SK-N-DZ (cell line): Measurements from ENCODE around the gene GNGT1.

ENCODE experiments used
- DNase-seq: peaks from one replicate; pipeline ENCODE4 v3.0.0-alpha.2; 2015; ENCODE audit warnings: low spot score
- small RNA-seq, 2 experiments: library from RNA; depleted of rRNA; stranded (forward); fragments of <200 nt; gene quantifications; one replicate each; pipeline ENCODE3, GENCODE V24; 2014

GNGT1 gene

DNA sequence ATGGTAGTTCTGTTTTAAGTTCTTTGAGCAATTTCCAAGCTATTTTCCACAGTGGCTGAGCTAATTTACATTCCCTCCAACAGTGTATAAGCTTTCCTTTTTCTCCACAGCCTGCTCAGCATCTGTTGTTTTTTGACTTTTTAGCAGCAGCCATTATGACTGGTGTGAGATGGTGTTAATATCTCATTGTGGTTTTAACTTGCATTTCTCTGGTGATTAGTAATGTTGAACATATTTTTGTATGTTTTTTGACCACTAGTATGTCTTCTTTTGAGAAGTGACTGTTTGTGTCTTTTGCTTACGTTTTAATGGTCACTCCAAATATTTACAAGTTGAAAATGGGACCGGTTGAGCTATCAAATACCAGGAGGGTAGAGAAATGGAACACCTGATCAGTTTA, 35.6 kb downstream of the GNGT1 start:
- no peak for DNase-seq

DNA sequence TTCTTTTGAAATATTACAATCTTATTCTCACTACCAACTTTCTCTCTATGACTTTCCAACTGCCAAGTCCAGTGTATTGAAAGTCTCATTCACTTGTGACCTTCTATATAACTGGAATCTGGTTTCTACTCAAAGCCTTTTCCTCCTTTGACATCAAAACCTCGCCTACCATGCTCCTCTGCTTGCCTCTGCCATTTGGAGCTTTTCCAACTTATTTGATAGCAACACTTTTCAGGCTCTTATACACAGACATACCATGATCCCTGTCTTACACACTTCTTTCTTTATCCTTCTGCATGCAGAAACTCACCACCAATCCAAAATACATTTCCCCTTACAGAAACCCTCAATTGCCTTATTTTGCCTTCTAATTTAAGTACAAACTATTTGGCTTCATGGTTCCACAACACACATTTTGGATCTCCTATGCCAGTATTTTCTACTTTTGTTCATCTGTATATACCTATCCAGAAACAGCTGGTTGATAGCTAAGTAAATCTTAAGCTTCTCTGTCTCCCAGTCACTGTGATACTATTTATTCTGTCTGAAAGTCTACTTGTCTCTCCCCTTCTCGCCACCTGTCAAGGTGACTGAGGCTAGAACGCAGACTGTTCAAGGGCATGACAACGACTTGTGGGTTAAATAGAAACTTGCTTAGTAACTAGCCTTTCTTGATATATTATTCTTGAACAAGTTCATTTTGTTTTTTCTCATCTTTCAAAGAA, 37.6 kb downstream of the GNGT1 start:
- no peak for DNase-seq

DNA sequence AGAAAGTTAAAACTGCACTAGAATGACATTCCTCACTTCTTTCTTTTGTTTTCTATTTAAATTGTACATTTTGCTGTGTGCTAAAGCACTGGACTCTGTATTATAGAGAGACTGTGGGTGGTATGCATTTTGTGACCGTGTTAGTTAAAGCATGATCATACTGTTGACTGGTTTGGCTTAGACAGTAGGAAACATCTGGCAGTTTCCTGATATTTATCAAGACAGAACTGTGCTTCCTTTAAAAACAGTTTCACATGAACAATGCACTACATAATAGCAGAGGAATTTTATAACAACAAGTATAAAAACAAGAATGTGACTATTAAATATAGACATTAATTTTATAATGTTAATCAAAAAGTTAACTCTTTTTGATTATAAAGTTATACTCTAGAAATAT, 38.3 kb downstream of the GNGT1 start:
- no peak for DNase-seq

GRCh38 chr7:93945083-93945482, 38.7 kb downstream of the GNGT1 start:
- DNase-seq, result no peak

DNA sequence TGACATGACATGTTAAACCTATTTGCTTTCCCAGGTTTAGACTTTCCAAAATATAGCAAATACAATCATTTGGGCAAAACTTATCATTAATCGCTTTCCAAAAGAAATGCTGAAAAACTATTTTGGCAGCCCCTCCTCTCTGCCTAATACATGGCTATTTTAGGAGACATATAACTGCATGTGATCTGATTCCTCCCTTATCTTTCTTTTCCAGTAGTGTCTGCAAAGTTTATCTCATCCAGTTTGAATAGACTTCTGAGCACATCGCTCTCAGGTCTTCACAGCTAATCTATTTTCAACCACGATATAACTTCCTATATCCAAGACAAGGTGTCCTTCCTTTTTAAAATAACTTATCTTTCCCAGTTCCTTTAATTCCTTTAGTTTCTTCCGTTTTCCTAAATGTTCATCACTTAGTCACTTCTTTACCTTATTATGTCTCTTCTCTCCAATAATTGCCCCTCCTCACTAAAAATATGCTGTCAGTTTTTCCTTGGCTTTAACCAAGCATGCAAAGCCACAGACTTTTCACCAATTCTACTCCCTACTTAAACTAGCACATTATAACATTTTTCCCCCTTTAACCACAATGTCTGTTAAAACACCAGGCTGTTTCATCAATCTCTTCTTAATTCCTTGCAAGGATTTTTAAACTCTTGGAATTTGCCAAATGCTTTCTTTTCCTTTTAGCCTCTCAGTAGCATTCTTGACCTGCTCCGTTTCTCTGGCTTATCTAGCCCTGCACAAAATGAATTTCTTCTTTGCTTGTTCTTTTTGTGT, 39.6 kb downstream of the GNGT1 start:
- no peak for DNase-seq

GRCh38 chr7:93948106-93948505, 41.7 kb downstream of the GNGT1 start:
- DNase-seq, result no peak

DNA sequence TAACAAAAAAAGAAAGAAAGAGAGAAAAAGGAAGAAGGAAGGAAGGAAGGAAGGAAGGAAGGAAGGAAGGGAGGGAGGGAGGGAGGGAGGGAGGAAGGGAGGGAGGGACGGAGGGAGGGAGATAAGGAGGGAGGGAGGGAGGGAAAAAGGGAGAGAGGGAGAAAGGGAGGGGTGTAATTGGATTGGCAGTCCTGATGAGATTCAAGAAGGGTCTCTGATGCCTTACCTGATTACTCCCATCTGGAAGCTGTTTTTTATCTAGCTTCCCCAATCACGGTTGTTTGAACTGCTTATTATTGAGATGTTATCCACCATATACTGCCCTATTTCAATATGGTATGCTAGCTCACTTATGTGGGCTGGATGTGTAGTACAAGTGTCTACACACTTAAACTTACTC, 42.5 kb downstream of the GNGT1 start:
- DNase-seq, result peak; percentile 31

GRCh38 chr7:93949423-93949822, 43.1 kb downstream of the GNGT1 start:
- DNase-seq, result no peak

- no peak for DNase-seq
These were observed 48.9 kb downstream of the GNGT1 start for GRCh38 chr7:93955304-93955703.

DNA sequence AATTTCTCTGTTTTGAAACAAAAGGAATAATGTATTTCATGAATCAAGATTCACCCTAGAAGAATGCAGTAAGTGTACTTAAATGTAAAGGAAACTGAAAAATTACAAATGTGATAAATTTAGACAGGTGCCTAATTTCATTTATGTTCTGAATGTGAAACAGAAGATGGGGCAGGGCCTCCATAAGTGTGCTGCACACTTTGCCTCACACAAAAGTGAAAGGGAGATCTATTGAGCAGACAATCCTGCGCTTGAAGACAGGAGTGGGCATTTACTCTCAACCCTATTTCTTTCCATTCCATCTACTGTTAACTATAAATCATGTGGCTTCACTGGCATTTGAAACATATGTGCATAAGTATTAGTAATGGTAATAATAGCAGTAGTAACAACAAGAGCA, 51.4 kb downstream of the GNGT1 start:
- no peak for DNase-seq

DNA sequence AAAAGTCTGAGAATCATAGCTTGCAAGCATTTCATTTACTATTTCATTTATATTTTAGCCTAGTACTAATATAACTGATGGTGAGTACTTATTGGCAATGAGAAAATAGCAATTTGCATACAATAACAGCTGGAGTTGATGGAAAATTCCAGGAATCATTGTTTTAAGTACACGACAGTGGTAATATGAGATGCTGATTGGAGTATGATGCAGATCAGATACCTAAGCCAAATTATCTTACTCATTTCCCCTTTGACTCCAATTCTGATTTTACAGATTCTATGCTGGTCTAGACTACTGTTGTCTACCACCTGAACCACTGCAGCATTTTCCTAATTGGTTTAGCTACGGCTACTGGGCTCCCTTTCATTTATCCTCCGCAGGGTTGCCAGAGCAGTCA, 51.8 kb downstream of the GNGT1 start:
- peak; percentile 13 for DNase-seq

DNA sequence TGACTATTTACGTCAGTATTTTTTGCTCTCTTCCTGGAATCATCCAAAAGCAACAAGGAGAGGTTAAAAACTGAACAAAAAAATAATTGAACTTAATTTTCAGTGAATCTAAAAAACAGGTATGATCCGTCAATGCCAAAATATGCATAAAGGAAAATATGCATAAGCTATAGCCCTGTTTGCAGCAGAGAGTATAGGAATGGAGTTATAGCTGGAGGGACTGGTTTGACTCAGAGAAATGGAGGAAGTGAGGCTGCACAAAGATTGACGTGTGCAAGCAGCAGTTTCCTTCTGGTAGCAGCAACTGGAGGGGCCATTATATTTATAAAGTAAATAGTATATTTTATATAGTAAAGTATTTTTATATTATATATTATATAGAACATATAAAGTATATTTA, 52.3 kb downstream of the GNGT1 start:
- no peak for DNase-seq

Small RNA genes lying within 50 kb of the gene (small RNA-seq; reads per million reads assigned to genes)
- gene AC002076.2, result 0 reads per million in 2 experiments
